SU-DHL-6 (cell line): ENCODE data around the gene RNF223.

ENCODE experiments used
- EZH2phosphoT487 ChIP-seq: fragments of 200-600 bp; sonication (generic), shearing (Covaris generic); conservative IDR thresholded peaks from 2 replicates; pipeline ENCODE4 v1.6.1; 2018; ENCODE audit warnings: mild to moderate bottlenecking, antibody characterized with exemption, low read length, moderate library complexity, mixed read lengths
- TF ChIP-seq, protein P1 (sequence below): fragments of 200-600 bp; sonication (generic); IDR thresholded peaks from one replicate; pipeline ENCODE4 v1.5.1; 2017; ENCODE audit warnings: antibody characterized with exemption, mild to moderate bottlenecking, low read length, moderate library complexity; ENCODE audit not compliant: insufficient read depth, poor library complexity, severe bottlenecking

GRCh38 chr1:1052003-1052840 is 21.9 kb downstream of the RNF223 start:
- TF ChIP-seq, protein P1, sequence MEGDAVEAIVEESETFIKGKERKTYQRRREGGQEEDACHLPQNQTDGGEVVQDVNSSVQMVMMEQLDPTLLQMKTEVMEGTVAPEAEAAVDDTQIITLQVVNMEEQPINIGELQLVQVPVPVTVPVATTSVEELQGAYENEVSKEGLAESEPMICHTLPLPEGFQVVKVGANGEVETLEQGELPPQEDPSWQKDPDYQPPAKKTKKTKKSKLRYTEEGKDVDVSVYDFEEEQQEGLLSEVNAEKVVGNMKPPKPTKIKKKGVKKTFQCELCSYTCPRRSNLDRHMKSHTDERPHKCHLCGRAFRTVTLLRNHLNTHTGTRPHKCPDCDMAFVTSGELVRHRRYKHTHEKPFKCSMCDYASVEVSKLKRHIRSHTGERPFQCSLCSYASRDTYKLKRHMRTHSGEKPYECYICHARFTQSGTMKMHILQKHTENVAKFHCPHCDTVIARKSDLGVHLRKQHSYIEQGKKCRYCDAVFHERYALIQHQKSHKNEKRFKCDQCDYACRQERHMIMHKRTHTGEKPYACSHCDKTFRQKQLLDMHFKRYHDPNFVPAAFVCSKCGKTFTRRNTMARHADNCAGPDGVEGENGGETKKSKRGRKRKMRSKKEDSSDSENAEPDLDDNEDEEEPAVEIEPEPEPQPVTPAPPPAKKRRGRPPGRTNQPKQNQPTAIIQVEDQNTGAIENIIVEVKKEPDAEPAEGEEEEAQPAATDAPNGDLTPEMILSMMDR, result no peak
- TF ChIP-seq EZH2phosphoT487, result no peak
